Large intestine (tissue), 3 donors: ENCODE data around the gene MORN3. TPM values are rescaled to one million over a fixed set of nuclear protein-coding genes. Genes with fewer than 3 reads are reported as not detected.
"Not testable (repeated sequence)": the region's sequence is repeated elsewhere in the genome, so short reads cannot be mapped to it uniquely, and the experiment has no call there.

Source experiments
- DNase-seq, 2 donors: peaks; one replicate each; pipeline versions ENCODE4 v3.0.0 to v3.0.0-alpha.2; 2013
- H3K27ac ChIP-seq: one replicate; pipeline ENCODE4 v1.5.1; 2013; ENCODE audit warnings: low read length
- H3K27me3 ChIP-seq: 2 replicates; pipeline ENCODE4 v1.6.1; 2013; ENCODE audit warnings: low read length; ENCODE audit not compliant: control insufficient read depth, insufficient read depth
- H3K36me3 ChIP-seq: 2 replicates; pipeline ENCODE4 v1.6.1; 2013; ENCODE audit warnings: low read length; ENCODE audit not compliant: control insufficient read depth, insufficient read depth
- H3K4me1 ChIP-seq: one replicate; pipeline ENCODE4 v1.6.1; 2013; ENCODE audit warnings: low read length; ENCODE audit not compliant: control insufficient read depth, insufficient read depth
- H3K4me3 ChIP-seq: one replicate; pipeline ENCODE4 v1.5.1; 2013; ENCODE audit warnings: low read length
- H3K9me3 ChIP-seq: one replicate; pipeline ENCODE4 v1.6.1; 2013; ENCODE audit warnings: mild to moderate bottlenecking, low read depth, low read length, moderate library complexity; ENCODE audit not compliant: control insufficient read depth
- WGBS: methylation state at CpG from one replicate; pipeline ENCODE4 v1.1.5; 2013; ENCODE audit warnings: low lambda C conversion rate; ENCODE audit not compliant: insufficient coverage; 5-methylcytosine and 5-hydroxymethylcytosine counted together
- polyA plus RNA-seq: library from polyadenylated mRNA; unstranded; fragments of 120-200 nt; gene quantifications from one replicate; pipeline ENCODE4 v1.2.1, GENCODE V29; 2013

MORN3 gene
- polyA plus RNA-seq, 1 donor: 3.5 TPM

GRCh38 chr12:121661353-121662105 lies 7.9 kb downstream of the MORN3 start:
- WGBS: 84% methylated on average over 3 of the region's 11 CpGs
- DNase-seq, H3K27ac ChIP-seq, H3K4me3 ChIP-seq, H3K4me1 ChIP-seq, H3K9me3 ChIP-seq, H3K36me3 ChIP-seq, H3K27me3 ChIP-seq: not testable (repeated sequence)

- no peaks in the 10 kb centered on the region for H3K9me3 ChIP-seq
- 100% methylated on average over 3 of the region's 18 CpGs for WGBS
- H3K27ac ChIP-seq: no peak overlapping the region
- H3K4me3 ChIP-seq: no peak overlapping the region
- H3K4me1 ChIP-seq: peaks cover 8% of the 10 kb centered on the region
- no peaks in the 10 kb centered on the region for H3K36me3 ChIP-seq
- H3K27me3 ChIP-seq: no peaks in the 10 kb centered on the region
- no peak for DNase-seq
Observed at GRCh38 chr12:121657305-121658008, 12.0 kb downstream of the MORN3 start.

GRCh38 chr12:121656122-121656521 lies 13.3 kb downstream of the MORN3 start:
- Histone ChIP-seq H3K4me1 (peaks cover 8% of the 10 kb centered on the region), H3K36me3 (no peaks in the 10 kb centered on the region), H3K9me3 (no peaks in the 10 kb centered on the region), H3K4me3 (no peak overlapping the region), H3K27me3 (no peaks in the 10 kb centered on the region), H3K27ac (no peak overlapping the region)
- no peak for DNase-seq
- WGBS: 94% methylated on average over 2 of the region's 2 CpGs

- no peak for DNase-seq
- H3K9me3 ChIP-seq: no peaks in the 10 kb centered on the region
- H3K27me3 ChIP-seq: no peaks in the 10 kb centered on the region
- H3K27ac ChIP-seq: no peak overlapping the region
- H3K36me3 ChIP-seq: no peaks in the 10 kb centered on the region
- H3K4me3 ChIP-seq: no peak overlapping the region
- WGBS: no CpG with 5 or more reads among the region's 18 CpGs
- peaks cover 4% of the 10 kb centered on the region for H3K4me1 ChIP-seq
Observed at GRCh38 chr12:121653999-121654398, 15.5 kb downstream of the MORN3 start.

- H3K36me3 ChIP-seq: no peaks in the 10 kb centered on the region
- H3K4me1 ChIP-seq: no peaks in the 10 kb centered on the region
- H3K27me3 ChIP-seq: no peaks in the 10 kb centered on the region
- H3K27ac ChIP-seq: no peak overlapping the region
- H3K9me3 ChIP-seq: no peaks in the 10 kb centered on the region
- no peak overlapping the region for H3K4me3 ChIP-seq
- DNase-seq: no peak
- no CpG with 5 or more reads among the region's 16 CpGs for WGBS
Observed at GRCh38 chr12:121652767-121653497, 16.5 kb downstream of the MORN3 start.

- DNase-seq: no peak
- Histone ChIP-seq H3K9me3 (no peaks in the 10 kb centered on the region), H3K27ac (no peak overlapping the region), H3K27me3 (no peaks in the 10 kb centered on the region), H3K4me3 (no peak overlapping the region), H3K4me1 (no peaks in the 10 kb centered on the region), H3K36me3 (peaks cover 2% of the 10 kb centered on the region)
- WGBS: no CpG with 5 or more reads among the region's 8 CpGs
Observed at GRCh38 chr12:121651320-121651719, 18.1 kb downstream of the MORN3 start.

GRCh38 chr12:121649819-121650353 lies 19.6 kb downstream of the MORN3 start:
- Histone ChIP-seq H3K27ac (no peak overlapping the region), H3K36me3 (peaks cover 2% of the 10 kb centered on the region), H3K4me1 (no peaks in the 10 kb centered on the region), H3K4me3 (no peak overlapping the region), H3K27me3 (no peaks in the 10 kb centered on the region), H3K9me3 (no peaks in the 10 kb centered on the region)
- WGBS: no CpG with 5 or more reads among the region's 8 CpGs
- DNase-seq: no peak

- Histone ChIP-seq H3K27me3 (no peaks in the 10 kb centered on the region), H3K9me3 (no peaks in the 10 kb centered on the region), H3K27ac (no peak overlapping the region), H3K36me3 (peaks cover 2% of the 10 kb centered on the region), H3K4me3 (no peak overlapping the region), H3K4me1 (no peaks in the 10 kb centered on the region)
- 83% methylated on average over 2 of the region's 5 CpGs for WGBS
- no peak for DNase-seq
Observed at GRCh38 chr12:121649322-121649721, 20.1 kb downstream of the MORN3 start.

- no CpG with 5 or more reads among the region's 11 CpGs for WGBS
- DNase-seq: no peak
- Histone ChIP-seq H3K36me3 (peaks cover 2% of the 10 kb centered on the region), H3K27ac (no peak overlapping the region), H3K27me3 (no peaks in the 10 kb centered on the region), H3K4me3 (no peak overlapping the region), H3K4me1 (no peaks in the 10 kb centered on the region), H3K9me3 (no peaks in the 10 kb centered on the region)
Observed at GRCh38 chr12:121648458-121649028, 20.9 kb downstream of the MORN3 start.

GRCh38 chr12:121641343-121641630 lies 28.2 kb downstream of the MORN3 start:
- no CpG with 5 or more reads among the region's 18 CpGs for WGBS
- DNase-seq: no peak
- H3K9me3 ChIP-seq: no peaks in the 10 kb centered on the region
- H3K27me3 ChIP-seq: no peaks in the 10 kb centered on the region
- no peak overlapping the region for H3K4me3 ChIP-seq
- no peak overlapping the region for H3K27ac ChIP-seq
- H3K36me3 ChIP-seq: peaks cover 25% of the 10 kb centered on the region
- H3K4me1 ChIP-seq: no peaks in the 10 kb centered on the region
